ENCODE results near the gene KAT2A.

Gene KAT2A

DNA sequence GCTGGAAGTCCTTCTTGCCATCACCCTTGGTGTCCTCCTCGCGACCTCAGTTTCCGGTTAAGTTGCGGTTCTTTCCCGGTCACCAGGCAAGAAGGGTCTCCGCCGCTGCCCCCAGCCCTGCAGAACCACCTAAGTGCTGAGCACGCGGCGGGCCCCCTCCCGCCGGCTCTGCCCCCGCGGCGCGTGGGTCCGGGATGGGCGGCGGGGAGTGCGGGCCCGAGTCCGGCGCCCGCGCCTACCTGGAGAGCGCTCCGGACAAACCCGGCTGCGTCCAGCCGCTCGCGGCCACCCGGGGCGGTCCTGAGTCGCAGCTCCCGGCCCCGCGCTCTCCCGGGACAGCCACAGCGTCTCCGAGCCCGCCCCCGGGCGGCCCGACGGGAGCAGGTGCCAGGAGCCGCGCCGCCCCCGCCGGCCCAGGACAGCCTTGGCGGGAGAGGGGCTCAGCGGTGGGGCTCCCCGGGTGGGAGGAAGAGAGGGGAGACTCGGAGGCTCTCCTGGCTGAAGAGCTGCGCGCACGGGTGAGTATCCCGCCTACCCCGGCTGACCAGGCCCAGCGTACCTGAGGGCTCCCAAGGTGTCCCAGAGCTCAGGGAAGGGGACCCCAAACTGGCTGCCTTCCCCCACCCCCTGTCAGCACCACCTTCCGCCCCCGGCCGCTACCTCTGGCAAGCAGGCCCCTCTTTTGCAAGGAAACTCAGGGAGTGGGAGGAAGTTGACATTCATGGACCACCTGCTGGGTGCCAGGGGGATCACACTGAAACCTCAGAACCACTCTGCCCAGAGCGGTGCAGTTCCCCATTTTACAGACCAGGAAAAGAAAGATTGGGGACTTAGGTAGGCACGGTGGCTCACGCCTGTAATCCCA is 48.6 kb downstream of the KAT2A start:
- in situ Hi-C loops (cut with MboI; ENCODE audit: low pct_unique_long_range_greater_than_20kb, low sequenced_read_pairs), result no loop called here
- peak; percentile 76 for DNase-seq

DNA sequence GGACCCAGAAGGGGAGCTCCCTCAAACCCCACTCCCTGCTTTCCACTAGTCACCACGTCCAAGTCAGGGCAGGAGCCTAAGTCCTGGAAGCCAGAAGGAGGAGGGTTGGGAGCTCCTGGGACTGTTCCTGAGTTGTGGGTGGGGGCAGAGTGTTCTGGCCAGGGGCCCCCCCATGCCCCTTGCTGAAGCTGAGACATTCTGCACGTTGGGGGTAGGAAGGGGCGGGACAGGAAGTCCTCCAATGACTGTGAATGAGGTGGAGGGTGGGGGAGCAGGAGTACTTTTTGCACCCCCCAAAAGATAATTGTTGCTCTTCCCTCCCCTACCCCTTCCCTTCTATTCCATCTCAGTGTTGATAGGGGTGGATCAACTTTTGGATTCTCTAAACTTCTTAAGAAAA is 49.4 kb downstream of the KAT2A start:
- in situ Hi-C loops (cut with MboI; ENCODE audit: low pct_unique_long_range_greater_than_20kb, low sequenced_read_pairs), result no loop called here
- peak; percentile 50 for DNase-seq

GRCh38 chr17:42068979-42069378 is 52.2 kb downstream of the KAT2A start:
- DNase-seq, result no peak
- in situ Hi-C loops (cut with MboI; ENCODE audit: low pct_unique_long_range_greater_than_20kb, low sequenced_read_pairs), result no loop called here

- DNase-seq, result peak; percentile 82
- in situ Hi-C loops (cut with MboI; ENCODE audit: low pct_unique_long_range_greater_than_20kb, low sequenced_read_pairs), result no loop called here
Observed at GRCh38 chr17:42067371-42068091, 53.6 kb downstream of the KAT2A start.

GRCh38 chr17:42065201-42065600 is 56.0 kb downstream of the KAT2A start:
- in situ Hi-C loops (cut with MboI; ENCODE audit: low pct_unique_long_range_greater_than_20kb, low sequenced_read_pairs), result no loop called here
- no peak for DNase-seq

Measured in KBM-7 (cell line).